GM23338 (cell line): Measurements from ENCODE around the gene PTPN5. TPM values are rescaled to one million over a fixed set of nuclear protein-coding genes. Genes with fewer than 3 reads are reported as not detected.

ENCODE experiments used
- ATAC-seq: fragments of 200-7000 bp; cut with Tn5 transposase; 3 replicates; pipeline ENCODE4 v1.9.1; 2020
- DNase-seq: peaks from one replicate; pipeline ENCODE4 v3.0.0-alpha.2; 2015; ENCODE audit warnings: low spot score
- H2AFZ ChIP-seq: fragments of 200-600 bp; sonication (generic); 2 replicates; pipeline ENCODE4 v1.8.0; 2016; ENCODE audit warnings: antibody characterized with exemption, mild to moderate bottlenecking, moderate library complexity
- H3F3A ChIP-seq: fragments of 200-600 bp; sonication (generic); replicated peaks from 2 replicates; pipeline ENCODE4 v1.8.0; 2017; ENCODE audit warnings: antibody characterized with exemption, mixed run types, low read depth
- H3K27ac ChIP-seq: fragments of 200-600 bp; sonication (generic); 2 replicates; pipeline ENCODE4 v1.6.1; 2016; ENCODE audit warnings: low read depth
- H3K27me3 ChIP-seq: fragments of 200-600 bp; sonication (generic); 2 replicates; pipeline ENCODE4 v1.8.0; 2016; ENCODE audit warnings: mild to moderate bottlenecking, mixed run types, moderate library complexity; ENCODE audit not compliant: insufficient read depth
- H3K36me3 ChIP-seq: fragments of 200-600 bp; sonication (generic); 2 replicates; pipeline ENCODE4 v1.8.0; 2016; ENCODE audit warnings: mild to moderate bottlenecking; ENCODE audit not compliant: insufficient read depth
- H3K4me1 ChIP-seq: fragments of 200-600 bp; sonication (generic); 2 replicates; pipeline ENCODE4 v1.8.0; 2016; ENCODE audit warnings: mild to moderate bottlenecking, moderate library complexity; ENCODE audit not compliant: insufficient read depth
- H3K4me2 ChIP-seq: fragments of 200-600 bp; sonication (generic); 2 replicates; pipeline ENCODE4 v1.7.1; 2017; ENCODE audit warnings: mixed run types
- H3K4me3 ChIP-seq: fragments of 200-600 bp; sonication (generic); 2 replicates; pipeline ENCODE4 v1.6.1; 2016; ENCODE audit warnings: mixed run types
- H3K79me2 ChIP-seq: fragments of 200-600 bp; sonication (generic); replicated peaks from 2 replicates; pipeline ENCODE4 v1.8.0; 2017; ENCODE audit warnings: mild to moderate bottlenecking; ENCODE audit not compliant: insufficient read depth
- H3K9me2 ChIP-seq: fragments of 200-600 bp; sonication (generic); 2 replicates; pipeline ENCODE4 v1.8.0; 2017; ENCODE audit not compliant: insufficient read depth
- H4K20me1 ChIP-seq: fragments of 200-600 bp; sonication (generic); replicated peaks from 2 replicates; pipeline ENCODE4 v1.8.0; 2017; ENCODE audit warnings: mild to moderate bottlenecking; ENCODE audit not compliant: insufficient read depth
- H3K27ac Mint-ChIP-seq: 2 replicates; pipeline ENCODE4 v1.8.0; 2020; ENCODE audit warnings: inconsistent platforms, mild to moderate bottlenecking, moderate library complexity, mixed read lengths
- H3K27me3 Mint-ChIP-seq: 3 replicates; pipeline ENCODE4 v1.8.0; 2022; ENCODE audit warnings: low read depth, mild to moderate bottlenecking, moderate library complexity, mixed read lengths, inconsistent platforms; ENCODE audit not compliant: insufficient read depth, poor library complexity
- H3K36me3 Mint-ChIP-seq: 3 replicates; pipeline ENCODE4 v1.8.0; 2021; ENCODE audit warnings: low read depth, mild to moderate bottlenecking, inconsistent platforms, moderate library complexity, mixed read lengths
- H3K4me1 Mint-ChIP-seq: 3 replicates; pipeline ENCODE4 v1.8.0; 2020; ENCODE audit warnings: mild to moderate bottlenecking, inconsistent platforms, mixed read lengths
- H3K4me3 Mint-ChIP-seq: 3 replicates; pipeline ENCODE4 v1.8.0; 2021; ENCODE audit warnings: moderate library complexity, mild to moderate bottlenecking, inconsistent platforms, mixed read lengths
- H3K9me3 Mint-ChIP-seq: 3 replicates; pipeline ENCODE4 v1.8.0; 2020; ENCODE audit warnings: moderate library complexity, mild to moderate bottlenecking, inconsistent platforms, mixed read lengths
- CREB1 ChIP-seq: fragments of 250-450 bp; sonication (Bioruptor Pico); IDR thresholded peaks from 2 replicates; pipeline ENCODE4 v1.5.0; 2020; ENCODE audit warnings: low read depth, mild to moderate bottlenecking, moderate library complexity
- EZH2 ChIP-seq: fragments of 200-600 bp; sonication (generic); IDR thresholded peaks from one replicate; pipeline ENCODE4 v1.8.0; 2017; ENCODE audit warnings: antibody characterized with exemption, mild to moderate bottlenecking, low read depth; ENCODE audit not compliant: unreplicated experiment
- EZH2phosphoT487 ChIP-seq: fragments of 200-600 bp; sonication (generic); IDR thresholded peaks from one replicate; pipeline ENCODE4 v1.8.1; 2018; ENCODE audit warnings: antibody characterized with exemption; ENCODE audit not compliant: unreplicated experiment
- JUNB ChIP-seq: IDR thresholded peaks from one replicate; pipeline ENCODE4 v1.6.1; 2016; ENCODE audit warnings: antibody characterized with exemption; ENCODE audit not compliant: unreplicated experiment
- NANOG ChIP-seq: IDR thresholded peaks from 2 replicates; pipeline ENCODE4 v1.6.1; 2016; ENCODE audit warnings: antibody characterized with exemption, borderline replicate concordance
- POLR2AphosphoS5 ChIP-seq: IDR thresholded peaks from 2 replicates; pipeline ENCODE4 v1.6.1; 2016; ENCODE audit warnings: antibody characterized with exemption, low read depth
- ZNF114 ChIP-seq: fragments of 250-450 bp; sonication (Bioruptor Pico); IDR thresholded peaks from 2 replicates; pipeline ENCODE4 v1.5.0; 2020; ENCODE audit warnings: mild to moderate bottlenecking, moderate library complexity
- ZNF331 ChIP-seq: fragments of 250-450 bp; sonication (Bioruptor Pico); IDR thresholded peaks from 2 replicates; pipeline ENCODE4 v1.5.0; 2020; ENCODE audit warnings: low read depth, mild to moderate bottlenecking, moderate library complexity
- polyA plus RNA-seq: library from polyadenylated mRNA; unstranded; fragments of >200 nt; fragmentation: Nextera tagmentation; extraction: Ambion mirVana; gene quantifications from 2 replicates; pipeline ENCODE4 v1.2.1, GENCODE V29; 2016
- total RNA-seq: library from RNA; depleted of rRNA; stranded (reverse); fragments of >200 nt; shearing (Covaris generic); gene quantifications from 2 replicates; pipeline ENCODE4 v1.2.3, GENCODE V29; 2014
- TF ChIP-seq, protein P1 (sequence below): IDR thresholded peaks from 2 replicates; pipeline ENCODE4 v1.6.1; 2016; ENCODE audit warnings: antibody characterized with exemption
- TF ChIP-seq, protein P2 (sequence below), 2 experiments: fragments of 200-600 bp in 1 of 2; sonication (generic) in 1 of 2; conservative IDR thresholded peaks; 2 replicates each; pipeline versions ENCODE4 v1.5.1 to v1.6.1; 2016 to 2017; ENCODE audit warnings: antibody characterized with exemption in 2 of 2, low read depth in 2 of 2, mild to moderate bottlenecking in 2 of 2, moderate library complexity in 1 of 2
- TF ChIP-seq, protein P3 (sequence below): fragments of 250-450 bp; sonication (Bioruptor Pico); IDR thresholded peaks from 2 replicates; pipeline ENCODE4 v1.5.0; 2020; ENCODE audit warnings: mild to moderate bottlenecking, moderate library complexity
- TF ChIP-seq, protein P4 (sequence below): IDR thresholded peaks from one replicate; pipeline ENCODE4 v1.6.1; 2018; ENCODE audit warnings: antibody characterized with exemption; ENCODE audit not compliant: unreplicated experiment

PTPN5 gene
- total and polyA plus RNA-seq, 2 experiments from 2014 or later: 3.7 to 5.7 TPM

DNA sequence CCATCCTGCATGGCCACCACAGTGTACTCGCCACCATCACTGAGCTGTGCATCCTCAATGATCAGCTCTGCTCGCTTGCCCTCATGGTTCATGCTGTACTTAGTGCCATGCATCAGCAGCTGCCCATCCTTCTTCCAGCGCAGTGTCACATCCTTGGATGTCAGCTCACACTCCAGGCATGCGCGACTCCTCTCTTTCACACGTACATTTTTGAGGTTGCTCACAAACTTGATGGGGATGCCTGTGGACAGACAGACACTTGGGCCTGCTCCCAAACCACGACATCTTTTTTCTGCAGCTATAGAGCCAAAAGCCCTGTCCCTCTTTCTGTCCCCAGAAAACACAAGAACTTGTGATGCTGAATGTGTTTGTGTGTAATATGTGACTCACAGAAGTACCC lies 76.1 kb downstream of the PTPN5 start (continued):
- TF ChIP-seq, protein P1, sequence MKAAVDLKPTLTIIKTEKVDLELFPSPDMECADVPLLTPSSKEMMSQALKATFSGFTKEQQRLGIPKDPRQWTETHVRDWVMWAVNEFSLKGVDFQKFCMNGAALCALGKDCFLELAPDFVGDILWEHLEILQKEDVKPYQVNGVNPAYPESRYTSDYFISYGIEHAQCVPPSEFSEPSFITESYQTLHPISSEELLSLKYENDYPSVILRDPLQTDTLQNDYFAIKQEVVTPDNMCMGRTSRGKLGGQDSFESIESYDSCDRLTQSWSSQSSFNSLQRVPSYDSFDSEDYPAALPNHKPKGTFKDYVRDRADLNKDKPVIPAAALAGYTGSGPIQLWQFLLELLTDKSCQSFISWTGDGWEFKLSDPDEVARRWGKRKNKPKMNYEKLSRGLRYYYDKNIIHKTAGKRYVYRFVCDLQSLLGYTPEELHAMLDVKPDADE: no peak
- TF ChIP-seq NANOG: no peak
- TF ChIP-seq CREB1 (CRISPR knock-in tag): no peak
- no peak for TF ChIP-seq JUNB
- no peak for TF ChIP-seq EZH2phosphoT487

DNA sequence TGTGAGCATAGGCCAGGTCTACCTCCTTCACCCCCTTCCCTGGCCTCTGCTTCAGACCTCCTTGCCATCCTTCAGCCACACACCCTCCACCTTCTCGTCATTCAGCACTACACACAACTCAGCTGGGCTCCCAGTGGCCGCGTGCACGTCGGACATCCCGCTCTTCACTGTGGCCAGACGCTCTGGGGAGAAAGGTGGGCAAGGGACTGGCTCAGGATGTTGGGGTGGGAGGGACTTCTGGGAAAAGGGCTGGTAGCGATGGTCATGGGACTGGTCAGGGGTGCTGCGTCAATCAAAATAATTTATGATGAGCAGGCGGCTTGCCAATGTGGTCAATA lies 77.2 kb downstream of the PTPN5 start:
- Histone ChIP-seq H3K36me3 (no peaks in the 10 kb centered on the region), H3K27ac (no peak overlapping the region), H4K20me1 (no peaks in the 10 kb centered on the region), H3K9me2 (no peaks in the 10 kb centered on the region), H3K4me3 (no peak overlapping the region), H3K4me1 (no peaks in the 10 kb centered on the region), H3K79me2 (no peaks in the 10 kb centered on the region), H3K27me3 (no peaks in the 10 kb centered on the region), H2AFZ (no peak overlapping the region), H3K4me2 (no peak overlapping the region), H3F3A (no peaks in the 10 kb centered on the region)
- Mint-ChIP-seq H3K27me3 (peaks cover 2% of the 10 kb centered on the region), H3K27ac (no peak overlapping the region), H3K36me3 (no peaks in the 10 kb centered on the region), H3K4me1 (no peaks in the 10 kb centered on the region), H3K4me3 (no peak overlapping the region), H3K9me3 (no peaks in the 10 kb centered on the region)
- TF ChIP-seq ZNF331 (no peak), POLR2AphosphoS5 (no peak), EZH2 (no peak), ZNF114 (CRISPR knock-in tag) (no peak)
- TF ChIP-seq, protein P2, sequence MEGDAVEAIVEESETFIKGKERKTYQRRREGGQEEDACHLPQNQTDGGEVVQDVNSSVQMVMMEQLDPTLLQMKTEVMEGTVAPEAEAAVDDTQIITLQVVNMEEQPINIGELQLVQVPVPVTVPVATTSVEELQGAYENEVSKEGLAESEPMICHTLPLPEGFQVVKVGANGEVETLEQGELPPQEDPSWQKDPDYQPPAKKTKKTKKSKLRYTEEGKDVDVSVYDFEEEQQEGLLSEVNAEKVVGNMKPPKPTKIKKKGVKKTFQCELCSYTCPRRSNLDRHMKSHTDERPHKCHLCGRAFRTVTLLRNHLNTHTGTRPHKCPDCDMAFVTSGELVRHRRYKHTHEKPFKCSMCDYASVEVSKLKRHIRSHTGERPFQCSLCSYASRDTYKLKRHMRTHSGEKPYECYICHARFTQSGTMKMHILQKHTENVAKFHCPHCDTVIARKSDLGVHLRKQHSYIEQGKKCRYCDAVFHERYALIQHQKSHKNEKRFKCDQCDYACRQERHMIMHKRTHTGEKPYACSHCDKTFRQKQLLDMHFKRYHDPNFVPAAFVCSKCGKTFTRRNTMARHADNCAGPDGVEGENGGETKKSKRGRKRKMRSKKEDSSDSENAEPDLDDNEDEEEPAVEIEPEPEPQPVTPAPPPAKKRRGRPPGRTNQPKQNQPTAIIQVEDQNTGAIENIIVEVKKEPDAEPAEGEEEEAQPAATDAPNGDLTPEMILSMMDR (conservative IDR thresholded peaks at IDR 0.05; ENCODE audit: low read depth in 2 of 2): no peak
- TF ChIP-seq, protein P3, sequence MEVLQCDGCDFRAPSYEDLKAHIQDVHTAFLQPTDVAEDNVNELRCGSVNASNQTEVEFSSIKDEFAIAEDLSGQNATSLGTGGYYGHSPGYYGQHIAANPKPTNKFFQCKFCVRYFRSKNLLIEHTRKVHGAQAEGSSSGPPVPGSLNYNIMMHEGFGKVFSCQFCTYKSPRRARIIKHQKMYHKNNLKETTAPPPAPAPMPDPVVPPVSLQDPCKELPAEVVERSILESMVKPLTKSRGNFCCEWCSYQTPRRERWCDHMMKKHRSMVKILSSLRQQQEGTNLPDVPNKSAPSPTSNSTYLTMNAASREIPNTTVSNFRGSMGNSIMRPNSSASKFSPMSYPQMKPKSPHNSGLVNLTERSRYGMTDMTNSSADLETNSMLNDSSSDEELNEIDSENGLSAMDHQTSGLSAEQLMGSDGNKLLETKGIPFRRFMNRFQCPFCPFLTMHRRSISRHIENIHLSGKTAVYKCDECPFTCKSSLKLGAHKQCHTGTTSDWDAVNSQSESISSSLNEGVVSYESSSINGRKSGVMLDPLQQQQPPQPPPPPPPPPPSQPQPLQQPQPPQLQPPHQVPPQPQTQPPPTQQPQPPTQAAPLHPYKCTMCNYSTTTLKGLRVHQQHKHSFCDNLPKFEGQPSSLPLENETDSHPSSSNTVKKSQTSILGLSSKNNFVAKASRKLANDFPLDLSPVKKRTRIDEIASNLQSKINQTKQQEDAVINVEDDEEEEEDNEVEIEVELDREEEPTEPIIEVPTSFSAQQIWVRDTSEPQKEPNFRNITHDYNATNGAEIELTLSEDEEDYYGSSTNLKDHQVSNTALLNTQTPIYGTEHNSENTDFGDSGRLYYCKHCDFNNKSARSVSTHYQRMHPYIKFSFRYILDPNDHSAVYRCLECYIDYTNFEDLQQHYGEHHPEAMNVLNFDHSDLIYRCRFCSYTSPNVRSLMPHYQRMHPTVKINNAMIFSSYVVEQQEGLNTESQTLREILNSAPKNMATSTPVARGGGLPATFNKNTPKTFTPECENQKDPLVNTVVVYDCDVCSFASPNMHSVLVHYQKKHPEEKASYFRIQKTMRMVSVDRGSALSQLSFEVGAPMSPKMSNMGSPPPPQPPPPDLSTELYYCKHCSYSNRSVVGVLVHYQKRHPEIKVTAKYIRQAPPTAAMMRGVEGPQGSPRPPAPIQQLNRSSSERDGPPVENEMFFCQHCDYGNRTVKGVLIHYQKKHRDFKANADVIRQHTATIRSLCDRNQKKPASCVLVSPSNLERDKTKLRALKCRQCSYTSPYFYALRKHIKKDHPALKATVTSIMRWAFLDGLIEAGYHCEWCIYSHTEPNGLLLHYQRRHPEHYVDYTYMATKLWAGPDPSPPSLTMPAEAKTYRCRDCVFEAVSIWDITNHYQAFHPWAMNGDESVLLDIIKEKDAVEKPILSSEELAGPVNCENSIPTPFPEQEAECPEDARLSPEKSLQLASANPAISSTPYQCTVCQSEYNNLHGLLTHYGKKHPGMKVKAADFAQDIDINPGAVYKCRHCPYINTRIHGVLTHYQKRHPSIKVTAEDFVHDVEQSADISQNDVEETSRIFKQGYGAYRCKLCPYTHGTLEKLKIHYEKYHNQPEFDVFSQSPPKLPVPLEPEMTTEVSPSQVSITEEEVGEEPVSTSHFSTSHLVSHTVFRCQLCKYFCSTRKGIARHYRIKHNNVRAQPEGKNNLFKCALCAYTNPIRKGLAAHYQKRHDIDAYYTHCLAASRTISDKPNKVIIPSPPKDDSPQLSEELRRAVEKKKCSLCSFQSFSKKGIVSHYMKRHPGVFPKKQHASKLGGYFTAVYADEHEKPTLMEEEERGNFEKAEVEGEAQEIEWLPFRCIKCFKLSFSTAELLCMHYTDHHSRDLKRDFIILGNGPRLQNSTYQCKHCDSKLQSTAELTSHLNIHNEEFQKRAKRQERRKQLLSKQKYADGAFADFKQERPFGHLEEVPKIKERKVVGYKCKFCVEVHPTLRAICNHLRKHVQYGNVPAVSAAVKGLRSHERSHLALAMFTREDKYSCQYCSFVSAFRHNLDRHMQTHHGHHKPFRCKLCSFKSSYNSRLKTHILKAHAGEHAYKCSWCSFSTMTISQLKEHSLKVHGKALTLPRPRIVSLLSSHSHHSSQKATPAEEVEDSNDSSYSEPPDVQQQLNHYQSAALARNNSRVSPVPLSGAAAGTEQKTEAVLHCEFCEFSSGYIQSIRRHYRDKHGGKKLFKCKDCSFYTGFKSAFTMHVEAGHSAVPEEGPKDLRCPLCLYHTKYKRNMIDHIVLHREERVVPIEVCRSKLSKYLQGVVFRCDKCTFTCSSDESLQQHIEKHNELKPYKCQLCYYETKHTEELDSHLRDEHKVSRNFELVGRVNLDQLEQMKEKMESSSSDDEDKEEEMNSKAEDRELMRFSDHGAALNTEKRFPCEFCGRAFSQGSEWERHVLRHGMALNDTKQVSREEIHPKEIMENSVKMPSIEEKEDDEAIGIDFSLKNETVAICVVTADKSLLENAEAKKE: no peak
- TF ChIP-seq, protein P4, sequence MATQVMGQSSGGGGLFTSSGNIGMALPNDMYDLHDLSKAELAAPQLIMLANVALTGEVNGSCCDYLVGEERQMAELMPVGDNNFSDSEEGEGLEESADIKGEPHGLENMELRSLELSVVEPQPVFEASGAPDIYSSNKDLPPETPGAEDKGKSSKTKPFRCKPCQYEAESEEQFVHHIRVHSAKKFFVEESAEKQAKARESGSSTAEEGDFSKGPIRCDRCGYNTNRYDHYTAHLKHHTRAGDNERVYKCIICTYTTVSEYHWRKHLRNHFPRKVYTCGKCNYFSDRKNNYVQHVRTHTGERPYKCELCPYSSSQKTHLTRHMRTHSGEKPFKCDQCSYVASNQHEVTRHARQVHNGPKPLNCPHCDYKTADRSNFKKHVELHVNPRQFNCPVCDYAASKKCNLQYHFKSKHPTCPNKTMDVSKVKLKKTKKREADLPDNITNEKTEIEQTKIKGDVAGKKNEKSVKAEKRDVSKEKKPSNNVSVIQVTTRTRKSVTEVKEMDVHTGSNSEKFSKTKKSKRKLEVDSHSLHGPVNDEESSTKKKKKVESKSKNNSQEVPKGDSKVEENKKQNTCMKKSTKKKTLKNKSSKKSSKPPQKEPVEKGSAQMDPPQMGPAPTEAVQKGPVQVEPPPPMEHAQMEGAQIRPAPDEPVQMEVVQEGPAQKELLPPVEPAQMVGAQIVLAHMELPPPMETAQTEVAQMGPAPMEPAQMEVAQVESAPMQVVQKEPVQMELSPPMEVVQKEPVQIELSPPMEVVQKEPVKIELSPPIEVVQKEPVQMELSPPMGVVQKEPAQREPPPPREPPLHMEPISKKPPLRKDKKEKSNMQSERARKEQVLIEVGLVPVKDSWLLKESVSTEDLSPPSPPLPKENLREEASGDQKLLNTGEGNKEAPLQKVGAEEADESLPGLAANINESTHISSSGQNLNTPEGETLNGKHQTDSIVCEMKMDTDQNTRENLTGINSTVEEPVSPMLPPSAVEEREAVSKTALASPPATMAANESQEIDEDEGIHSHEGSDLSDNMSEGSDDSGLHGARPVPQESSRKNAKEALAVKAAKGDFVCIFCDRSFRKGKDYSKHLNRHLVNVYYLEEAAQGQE: no peak
- DNase-seq: no peak
- ATAC-seq: no peak
